Measurements from ENCODE around the gene AAR2.

GRCh38 chr20:36201198-36201597 is 35.1 kb upstream of the AAR2 start:
- no peak for TF ChIP-seq CTCF (IDR thresholded peaks at IDR 0.05)
- TF ChIP-seq POLR2AphosphoS5 (IDR thresholded peaks at IDR 0.05; ENCODE audit: insufficient read depth in 1 of 2, low read depth in 1 of 2): no peak
- TF ChIP-seq POLR2A (IDR thresholded peaks at IDR 0.05): no peak
